ENCODE results near the gene PSMD13.

DNA sequence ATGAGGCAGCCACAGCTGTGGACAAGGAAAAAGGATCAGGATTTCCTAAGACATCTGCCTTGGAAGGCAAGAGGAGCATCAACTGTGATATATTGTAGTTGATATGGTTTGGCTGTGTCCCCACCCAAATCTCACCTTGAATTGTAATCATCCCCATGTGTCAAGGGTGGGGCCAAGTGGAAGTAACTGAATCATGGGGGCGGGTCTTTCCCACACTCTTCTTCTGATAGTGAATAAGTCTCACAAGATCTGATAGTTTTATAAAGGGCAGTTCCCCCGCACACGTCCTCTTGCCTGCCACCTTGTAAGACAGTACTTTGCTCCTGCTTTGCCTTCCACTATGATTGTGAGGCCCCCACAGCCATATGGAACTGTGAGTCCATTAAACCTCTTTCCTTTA lies 19.1 kb upstream of the PSMD13 start:
- TF ChIP-seq, protein P1, sequence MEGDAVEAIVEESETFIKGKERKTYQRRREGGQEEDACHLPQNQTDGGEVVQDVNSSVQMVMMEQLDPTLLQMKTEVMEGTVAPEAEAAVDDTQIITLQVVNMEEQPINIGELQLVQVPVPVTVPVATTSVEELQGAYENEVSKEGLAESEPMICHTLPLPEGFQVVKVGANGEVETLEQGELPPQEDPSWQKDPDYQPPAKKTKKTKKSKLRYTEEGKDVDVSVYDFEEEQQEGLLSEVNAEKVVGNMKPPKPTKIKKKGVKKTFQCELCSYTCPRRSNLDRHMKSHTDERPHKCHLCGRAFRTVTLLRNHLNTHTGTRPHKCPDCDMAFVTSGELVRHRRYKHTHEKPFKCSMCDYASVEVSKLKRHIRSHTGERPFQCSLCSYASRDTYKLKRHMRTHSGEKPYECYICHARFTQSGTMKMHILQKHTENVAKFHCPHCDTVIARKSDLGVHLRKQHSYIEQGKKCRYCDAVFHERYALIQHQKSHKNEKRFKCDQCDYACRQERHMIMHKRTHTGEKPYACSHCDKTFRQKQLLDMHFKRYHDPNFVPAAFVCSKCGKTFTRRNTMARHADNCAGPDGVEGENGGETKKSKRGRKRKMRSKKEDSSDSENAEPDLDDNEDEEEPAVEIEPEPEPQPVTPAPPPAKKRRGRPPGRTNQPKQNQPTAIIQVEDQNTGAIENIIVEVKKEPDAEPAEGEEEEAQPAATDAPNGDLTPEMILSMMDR (IDR thresholded peaks at IDR 0.05; ENCODE audit: insufficient read depth, low read length, poor library complexity, severe bottlenecking), result no peak
- no peak for TF ChIP-seq EZH2phosphoT487 (conservative IDR thresholded peaks at IDR 0.05; ENCODE audit: low read length)
